Right forelimb (tissue), 1 donor: ENCODE measurements around the gene TWF2.

Experiments used
- DNase-seq: peaks from one replicate; pipeline ENCODE4 v3.0.0-alpha.2; 2018

Gene TWF2

GRCh38 chr3:52256622-52257021, 17.7 kb upstream of the TWF2 start:
- DNase-seq: no peak

DNA sequence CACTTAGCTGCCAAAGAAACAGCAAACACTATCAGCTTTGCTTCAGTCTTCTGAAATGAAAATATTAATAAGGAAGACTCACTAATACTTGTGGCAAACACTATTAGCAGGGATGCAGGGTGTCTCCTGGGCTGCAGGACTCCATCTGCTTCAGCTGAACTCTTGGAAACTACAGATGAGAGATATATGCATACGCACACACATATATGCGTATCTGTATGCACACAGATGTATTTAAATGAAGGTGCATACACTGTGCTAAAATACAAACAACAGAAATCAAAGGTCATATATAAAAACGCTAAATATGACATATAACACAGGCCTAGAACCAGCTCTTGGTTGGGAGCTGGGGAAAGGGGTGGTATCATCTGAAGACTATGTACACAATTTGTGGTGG, 17.2 kb upstream of the TWF2 start:
- DNase-seq: no peak

DNA sequence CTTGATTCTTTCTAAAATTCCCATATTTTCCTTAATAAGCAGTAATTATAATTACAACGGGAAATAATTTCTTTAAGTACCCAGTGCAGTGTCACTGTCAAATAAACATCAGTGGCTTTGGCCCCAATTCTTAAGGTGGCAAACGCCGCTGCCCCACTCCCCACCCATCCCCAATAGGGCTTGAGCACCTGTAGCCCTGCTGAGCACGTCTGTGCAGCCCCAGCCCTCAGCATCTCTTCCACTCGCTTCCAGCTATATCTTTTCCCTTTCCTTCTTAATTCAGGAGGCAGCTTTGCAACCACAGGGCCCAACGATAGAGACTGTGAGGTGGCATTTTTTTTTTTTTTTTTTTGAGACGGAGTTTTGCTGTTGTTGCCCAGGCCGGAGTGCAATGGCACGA, 15.7 kb upstream of the TWF2 start:
- DNase-seq: no peak

DNA sequence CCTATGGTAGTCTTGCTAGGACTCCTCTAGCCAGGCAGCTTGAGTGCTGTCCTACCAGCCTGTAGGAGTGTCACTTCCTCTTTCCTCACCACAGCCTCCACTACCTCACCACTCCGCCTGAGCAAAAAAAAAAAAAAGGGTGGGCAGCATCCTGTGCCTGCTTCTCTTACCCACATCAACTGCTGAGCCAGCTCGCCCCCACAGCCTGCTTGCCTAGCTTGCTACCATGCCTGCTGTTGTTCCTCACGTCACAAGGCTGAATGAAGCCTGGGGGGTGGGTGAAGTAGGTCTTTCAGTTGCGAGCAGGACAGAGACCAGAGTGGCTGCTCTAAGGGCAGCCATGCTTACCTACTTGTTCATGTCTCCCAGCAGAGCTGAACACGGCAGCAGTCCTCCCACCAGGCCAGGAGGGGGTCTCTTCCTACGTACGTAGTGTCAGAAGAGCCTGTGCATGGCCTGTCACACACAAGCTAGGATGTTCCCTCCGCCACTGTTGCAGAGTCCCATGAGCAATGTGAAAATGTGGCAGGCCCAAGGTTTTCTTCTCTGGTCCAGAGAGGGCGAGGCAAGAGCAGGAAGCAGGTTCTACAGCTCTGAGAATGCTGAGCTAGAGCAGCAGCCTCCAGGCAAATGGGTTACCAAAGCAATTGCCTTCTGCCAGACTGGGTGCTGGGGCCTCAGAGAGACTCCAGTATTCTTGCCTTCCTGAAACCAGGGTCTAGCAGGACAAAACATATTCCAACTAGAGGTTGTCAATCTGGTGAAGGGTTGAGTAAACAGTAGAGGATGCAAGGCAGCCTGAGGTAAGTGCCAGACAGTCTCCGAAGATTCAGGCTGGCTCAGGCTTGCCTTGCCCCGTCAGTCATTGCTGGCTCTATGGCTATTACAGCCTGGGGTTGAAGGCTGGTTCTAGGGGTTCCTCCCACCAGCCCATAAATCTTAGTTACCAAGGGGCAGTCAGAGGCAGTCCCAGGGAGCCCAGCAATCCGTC, 14.7 kb upstream of the TWF2 start:
- DNase-seq: no peak

DNA sequence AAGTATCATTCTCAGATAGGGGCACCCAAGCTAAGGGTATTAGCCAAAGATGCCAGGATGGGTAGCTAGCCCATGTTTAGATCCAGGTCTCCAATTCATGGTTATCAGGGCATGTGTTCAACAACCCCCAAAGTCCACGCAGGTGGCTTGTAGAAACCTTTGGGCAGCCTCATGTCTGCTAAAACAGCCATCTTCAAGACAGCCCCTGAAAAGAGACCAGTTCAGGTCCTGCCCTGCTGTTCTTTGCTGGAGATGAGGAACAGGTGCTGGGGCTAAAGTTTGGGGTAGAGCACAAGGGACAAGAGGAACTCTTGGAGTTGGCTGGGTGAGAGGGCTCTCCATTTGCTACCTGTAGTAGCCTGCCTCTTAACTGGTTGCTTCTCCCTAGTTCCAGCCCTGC, 11.2 kb upstream of the TWF2 start:
- DNase-seq: no peak

GRCh38 chr3:52249683-52250082, 10.7 kb upstream of the TWF2 start:
- no peak for DNase-seq

DNA sequence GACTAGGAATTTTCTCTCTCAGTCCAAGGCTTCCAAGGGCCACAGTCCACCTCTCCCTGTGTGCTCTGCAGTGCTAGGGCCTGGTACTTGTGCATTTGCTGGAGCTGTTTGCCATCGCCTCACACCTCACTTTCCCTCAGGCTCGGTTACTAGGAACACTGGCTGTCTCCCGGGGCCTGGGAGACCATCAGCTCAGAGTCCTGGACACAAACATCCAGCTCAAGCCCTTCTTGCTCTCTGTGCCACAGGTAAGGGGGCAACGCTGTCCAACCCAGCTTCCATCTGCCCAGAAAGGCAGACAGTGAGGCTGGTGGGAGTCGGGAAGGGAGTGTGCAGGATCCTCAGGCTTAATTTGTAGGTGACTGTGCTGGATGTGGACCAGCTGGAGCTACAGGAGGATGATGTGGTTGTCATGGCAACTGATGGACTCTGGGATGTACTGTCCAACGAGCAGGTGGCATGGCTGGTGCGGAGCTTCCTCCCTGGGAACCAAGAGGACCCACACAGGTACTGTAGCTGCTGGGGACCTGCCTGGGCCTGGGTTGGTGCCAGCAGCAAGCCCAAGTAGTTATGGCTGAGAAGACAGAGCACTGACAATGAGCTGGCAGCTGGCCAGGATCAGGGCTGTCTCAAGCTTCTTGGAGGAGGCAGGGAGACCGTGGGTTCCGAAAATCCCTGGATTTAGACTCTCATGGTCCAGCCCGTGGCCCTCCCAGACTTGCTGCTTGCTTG, 10.0 kb upstream of the TWF2 start:
- no peak for DNase-seq

DNA sequence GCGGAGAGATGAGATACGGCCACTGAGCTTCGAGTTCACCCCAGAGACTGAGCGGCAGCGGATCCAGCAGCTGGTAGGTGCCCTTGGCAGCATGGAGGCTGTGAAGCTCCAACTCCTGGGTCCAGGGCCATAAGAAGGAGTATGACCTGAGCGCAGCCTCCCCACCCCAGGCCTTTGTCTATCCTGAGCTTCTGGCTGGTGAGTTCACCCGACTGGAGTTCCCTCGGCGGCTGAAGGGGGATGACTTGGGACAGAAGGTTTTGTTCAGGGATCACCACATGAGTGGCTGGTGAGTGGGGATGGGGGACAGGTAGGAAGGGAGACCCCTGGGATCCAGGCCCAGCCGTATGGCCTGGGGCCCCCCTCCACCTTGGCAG, 9.2 kb upstream of the TWF2 start:
- no peak for DNase-seq

DNA sequence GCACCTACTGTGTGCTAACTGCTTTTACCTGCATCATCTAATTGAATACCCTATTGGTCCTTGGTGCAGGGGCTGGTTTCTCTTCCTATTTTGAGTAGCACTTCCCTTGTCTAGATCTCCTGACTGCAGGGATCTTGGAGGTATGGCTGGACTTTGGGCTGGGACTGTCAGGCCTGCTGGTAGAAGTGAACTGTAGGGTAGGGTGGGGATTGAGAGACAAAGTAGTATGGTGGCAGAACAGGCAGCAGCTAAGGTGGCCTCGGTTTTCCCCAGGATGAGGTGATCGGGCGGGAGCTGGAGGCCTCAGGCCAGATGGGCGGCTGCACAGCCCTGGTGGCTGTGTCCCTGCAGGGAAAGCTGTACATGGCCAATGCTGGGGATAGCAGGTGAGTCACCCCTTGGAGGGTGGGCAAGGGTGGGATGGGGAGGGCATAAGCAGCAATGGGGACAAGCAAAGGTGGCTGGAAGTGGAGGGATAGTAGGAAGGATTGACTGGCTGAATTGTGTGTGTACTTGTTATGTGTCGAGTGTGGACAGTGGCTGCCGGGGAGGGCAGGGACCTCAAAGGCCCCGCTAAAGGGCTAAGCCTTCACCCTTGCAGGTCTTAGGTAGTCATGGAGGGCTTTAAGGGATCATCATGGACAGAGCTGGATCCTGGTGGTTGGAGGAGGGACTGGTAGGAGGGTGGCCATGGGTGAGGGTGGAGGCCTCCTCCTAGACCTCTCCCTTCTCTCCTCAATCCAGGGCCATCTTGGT, 8.6 kb upstream of the TWF2 start:
- no peak for DNase-seq

DNA sequence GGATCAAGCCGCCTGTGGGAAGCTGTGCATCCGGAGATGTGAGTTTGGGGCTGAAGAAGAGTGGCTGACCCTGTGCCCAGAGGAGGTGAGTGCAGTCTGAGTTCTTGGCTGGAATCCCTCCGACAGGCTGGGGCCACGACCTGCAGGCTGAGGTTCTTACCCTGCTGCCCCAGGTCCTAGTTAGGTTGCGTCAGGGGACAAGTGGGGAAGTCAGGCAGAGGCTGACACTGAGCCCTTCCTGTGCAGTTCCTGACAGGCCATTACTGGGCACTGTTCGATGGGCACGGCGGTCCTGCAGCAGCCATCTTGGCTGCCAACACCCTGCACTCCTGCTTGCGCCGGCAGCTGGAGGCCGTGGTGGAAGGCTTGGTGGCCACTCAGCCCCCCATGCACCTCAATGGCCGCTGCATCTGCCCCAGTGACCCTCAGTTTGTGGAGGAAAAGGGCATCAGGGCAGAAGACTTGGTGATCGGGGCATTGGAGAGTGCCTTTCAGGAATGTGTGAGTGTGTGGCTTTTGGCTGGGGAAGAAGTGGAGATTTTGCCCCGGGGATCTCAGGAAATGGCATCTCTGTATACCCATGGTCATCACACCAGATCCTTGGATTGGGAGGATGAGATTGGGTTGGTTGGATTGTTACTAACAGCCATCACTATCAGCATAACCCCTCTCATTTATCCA, 7.9 kb upstream of the TWF2 start:
- DNase-seq: peak; percentile 41

- DNase-seq: no peak
These were observed 7.3 kb upstream of the TWF2 start for GRCh38 chr3:52246264-52246620.

DNA sequence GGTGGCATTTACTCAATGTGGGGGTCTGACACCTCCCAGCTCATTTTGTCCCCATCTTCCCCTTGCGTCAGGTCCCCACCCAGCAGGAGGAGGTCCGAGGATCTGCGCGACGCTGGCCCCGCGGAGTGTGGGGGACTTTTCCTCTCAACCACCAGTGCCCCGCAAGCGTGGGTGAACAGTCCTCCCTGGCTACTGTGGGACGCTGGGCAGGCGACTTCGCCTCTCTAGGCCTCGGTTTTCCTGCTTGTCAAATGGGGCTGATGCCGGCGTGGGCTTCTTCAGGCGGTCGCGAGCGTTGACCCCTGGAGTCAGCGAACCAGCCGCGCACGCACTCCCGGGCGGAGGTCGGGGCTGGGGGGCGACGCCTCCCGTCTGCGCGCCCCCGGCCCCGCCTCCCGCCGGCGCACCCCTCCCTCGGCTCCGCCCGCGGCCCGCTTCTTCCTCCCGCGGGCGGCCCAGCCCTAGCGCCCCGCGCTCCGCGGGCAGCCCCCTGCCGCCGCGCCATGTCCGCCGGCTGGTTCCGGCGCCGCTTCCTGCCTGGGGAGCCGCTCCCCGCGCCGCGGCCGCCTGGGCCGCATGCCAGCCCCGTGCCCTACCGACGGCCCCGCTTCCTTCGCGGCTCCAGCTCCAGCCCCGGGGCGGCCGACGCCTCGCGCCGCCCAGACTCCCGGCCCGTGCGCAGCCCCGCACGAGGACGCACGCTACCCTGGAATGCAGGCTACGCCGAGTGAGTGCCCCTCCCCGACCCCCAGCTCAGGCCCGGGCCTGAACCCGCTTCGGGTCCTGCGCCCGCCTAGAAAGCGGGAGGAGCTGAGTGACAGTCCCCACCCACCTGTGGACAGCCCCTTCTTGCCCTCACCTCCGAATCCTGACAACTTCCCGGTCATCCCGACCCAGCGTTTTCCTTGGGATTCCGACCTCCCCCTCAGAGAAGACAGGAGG, 6.6 kb upstream of the TWF2 start, which contains the start of gene PPM1M:
PPM1M (plus strand) TSS at position 438 of the 942 bp plus-strand sequence; CDS start at position 504, 66 bp downstream.
- DNase-seq: peak; percentile 72

DNA sequence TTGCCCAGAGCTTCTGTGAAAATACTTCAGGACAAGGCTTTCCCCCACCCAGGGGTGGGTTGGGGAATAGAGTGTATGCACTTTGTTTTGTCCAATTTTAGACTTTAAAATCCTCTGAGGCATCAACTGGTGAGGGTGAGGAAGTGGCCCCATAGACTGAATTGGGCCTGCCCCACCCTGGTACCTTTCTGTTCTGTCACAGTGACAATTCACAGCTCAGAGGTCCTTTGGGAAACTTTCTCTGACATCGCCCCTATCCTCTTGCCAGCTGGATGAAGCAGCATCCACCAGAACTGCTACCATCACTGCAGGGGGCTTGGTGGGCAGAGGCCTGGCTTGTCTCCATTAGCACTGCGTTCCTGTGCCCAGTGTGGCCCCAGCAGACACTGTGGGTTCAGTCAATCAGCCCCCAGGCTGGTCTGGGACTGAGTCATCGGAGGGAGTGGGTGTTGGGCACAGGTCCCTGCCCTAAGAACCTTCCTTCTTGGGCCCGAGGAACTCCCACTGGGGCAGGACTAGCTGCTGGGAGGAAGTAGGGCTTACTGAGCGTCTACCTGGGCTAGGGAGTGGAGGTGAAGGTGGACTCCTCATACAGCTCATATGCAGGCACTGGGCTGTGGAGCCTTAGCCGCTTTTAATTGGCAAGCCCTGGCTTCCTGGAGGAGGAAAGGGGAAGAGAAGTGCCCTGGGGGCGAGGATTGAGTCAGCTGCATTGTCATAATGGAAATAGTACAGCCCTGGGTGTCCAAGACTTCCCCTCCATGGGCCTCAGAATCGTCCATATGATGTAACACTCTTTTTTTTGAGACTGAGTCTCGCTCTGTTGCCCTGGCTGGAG, 5.1 kb upstream of the TWF2 start:
- peak; percentile 39 for DNase-seq

GRCh38 chr3:52242039-52242438, 3.1 kb upstream of the TWF2 start:
- DNase-seq: no peak

DNA sequence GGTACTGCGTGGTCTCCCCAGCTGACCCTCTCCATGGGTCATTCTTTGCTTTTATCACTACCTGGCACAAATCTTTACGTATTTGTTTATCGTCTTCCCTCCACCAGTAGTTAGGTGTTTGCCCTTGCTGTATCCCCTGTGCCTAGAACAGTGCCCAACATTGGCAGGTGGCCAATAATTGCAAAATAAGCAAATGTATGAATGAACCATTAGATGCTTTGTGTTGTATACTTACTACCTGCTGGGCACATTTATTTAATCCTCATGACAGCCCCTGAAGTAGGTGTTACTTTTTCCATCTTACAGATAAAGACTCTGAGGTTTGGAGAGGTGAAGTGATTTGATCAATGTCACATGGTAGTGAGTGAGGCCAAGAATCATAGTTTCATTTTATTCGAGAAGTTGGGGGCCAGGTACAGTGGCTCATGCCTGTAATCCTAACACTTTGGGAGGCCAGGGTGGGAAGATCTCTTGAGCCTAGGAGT, 2.0 kb upstream of the TWF2 start:
- peak; percentile 18 for DNase-seq

- no peak for DNase-seq
These were observed 1.3 kb upstream of the TWF2 start for GRCh38 chr3:52240059-52240885.

- DNase-seq: no peak
These were observed 681 bp downstream of the TWF2 start for GRCh38 chr3:52238193-52238760.

- no peak for DNase-seq
These were observed 1.2 kb downstream of the TWF2 start for GRCh38 chr3:52237657-52238172.
